Left ventricle myocardium inferior (tissue), 1 donor: Measurements from ENCODE around the gene OXER1. TPM values are rescaled to one million over a fixed set of nuclear protein-coding genes. Genes with fewer than 3 reads are reported as not detected.
A peak's percentile ranks its signal among the peaks of the same experiment; 100 is the strongest.

Source experiments
- DNase-seq: peaks from one replicate; pipeline ENCODE4 v3.0.0-alpha.2; 2020
- H3K27ac ChIP-seq: fragments of 200-600 bp; replicated peaks from 2 replicates; pipeline ENCODE4 v1.8.0; 2021
- H3K27me3 ChIP-seq: fragments of 200-600 bp; 2 replicates; pipeline ENCODE4 v1.8.0; 2021; ENCODE audit warnings: low read depth
- H3K36me3 ChIP-seq: fragments of 200-600 bp; 2 replicates; pipeline ENCODE4 v1.8.0; 2021
- H3K4me1 ChIP-seq: fragments of 200-600 bp; 2 replicates; pipeline ENCODE4 v1.8.0; 2021
- H3K4me3 ChIP-seq: fragments of 200-600 bp; 2 replicates; pipeline ENCODE4 v1.8.0; 2021; ENCODE audit warnings: mild to moderate bottlenecking, moderate library complexity
- H3K9me3 ChIP-seq: fragments of 200-600 bp; replicated peaks from 2 replicates; pipeline ENCODE4 v1.8.0; 2021
- CTCF ChIP-seq: fragments of 200-600 bp; IDR thresholded peaks from 2 replicates; pipeline ENCODE4 v1.8.0; 2021; ENCODE audit warnings: antibody characterized with exemption, mild to moderate bottlenecking, borderline replicate concordance
- intact Hi-C: fragments of 100-400 bp; cut with micrococcal nuclease; formaldehyde crosslinking; loops from one replicate; pipeline ENCODE4 v1.11.0; 2022
- total RNA-seq: library from RNA; stranded (reverse); fragmentation: NEBNext Ultra II Directional; extraction: Animal tissue kit (Norgen Biotek cat#: 25700); gene quantifications from one replicate; pipeline ENCODE4 v1.2.1, GENCODE V29; 2021
- donor health status: DM: no; HTN: yes; CAD: no; lungs with severe emphysema.

The OXER1 gene
- total RNA-seq, 1 donor from 2014 or later: 0.36 TPM

GRCh38 chr2:42775186-42775585 is 11.3 kb upstream of the OXER1 start:
- no peaks in the 10 kb centered on the region for H3K27me3 ChIP-seq
- no peak for DNase-seq
- no peak overlapping the region for H3K27ac ChIP-seq
- no peaks in the 10 kb centered on the region for H3K36me3 ChIP-seq
- TF ChIP-seq CTCF: no peak
- intact Hi-C loops: no loop called here
- no peak overlapping the region for H3K4me3 ChIP-seq
- no peaks in the 10 kb centered on the region for H3K9me3 ChIP-seq
- no peaks in the 10 kb centered on the region for H3K4me1 ChIP-seq

DNA sequence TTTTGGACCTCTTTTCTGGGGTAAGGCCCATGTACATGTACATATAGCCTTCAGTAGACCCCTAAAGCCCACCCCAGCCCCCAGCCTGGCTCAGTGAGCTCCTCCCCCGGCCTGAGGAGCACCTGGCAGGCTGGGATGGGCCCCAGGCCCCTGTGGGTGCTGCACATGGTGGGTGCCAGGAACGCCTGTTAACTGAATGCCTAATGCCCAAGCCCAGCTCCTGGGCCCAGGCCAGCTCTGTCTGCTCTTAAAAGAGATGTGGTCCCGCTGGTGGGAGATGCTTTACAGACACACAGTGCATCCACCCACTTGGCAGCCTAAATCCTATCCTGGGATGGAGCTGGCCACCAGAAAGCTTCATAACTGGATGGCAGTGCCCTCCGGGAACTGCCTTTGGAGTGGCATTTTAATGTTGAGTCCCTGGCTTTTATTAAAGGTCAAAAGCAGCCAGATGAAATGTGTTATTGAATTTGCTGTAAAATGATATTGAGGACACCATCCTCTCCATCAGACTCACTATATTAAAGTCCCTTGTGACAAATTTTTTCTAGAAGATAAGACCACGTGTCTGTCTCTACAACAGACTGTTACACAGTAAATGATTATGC is 7.7 kb upstream of the OXER1 start:
- H3K27ac ChIP-seq: no peak overlapping the region
- no peaks in the 10 kb centered on the region for H3K27me3 ChIP-seq
- no peak overlapping the region for H3K4me3 ChIP-seq
- no peak for TF ChIP-seq CTCF
- no peaks in the 10 kb centered on the region for H3K9me3 ChIP-seq
- H3K4me1 ChIP-seq: no peaks in the 10 kb centered on the region
- no peaks in the 10 kb centered on the region for H3K36me3 ChIP-seq
- no peak for DNase-seq
- intact Hi-C loops: no loop called here

GRCh38 chr2:42770288-42771131 is 6.6 kb upstream of the OXER1 start:
- H3K4me1 ChIP-seq: no peaks in the 10 kb centered on the region
- intact Hi-C loops: no loop called here
- no peaks in the 10 kb centered on the region for H3K9me3 ChIP-seq
- H3K36me3 ChIP-seq: no peaks in the 10 kb centered on the region
- no peak overlapping the region for H3K27ac ChIP-seq
- peak; percentile 55 for TF ChIP-seq CTCF
- no peak overlapping the region for H3K4me3 ChIP-seq
- H3K27me3 ChIP-seq: no peaks in the 10 kb centered on the region
- DNase-seq: no peak

DNA sequence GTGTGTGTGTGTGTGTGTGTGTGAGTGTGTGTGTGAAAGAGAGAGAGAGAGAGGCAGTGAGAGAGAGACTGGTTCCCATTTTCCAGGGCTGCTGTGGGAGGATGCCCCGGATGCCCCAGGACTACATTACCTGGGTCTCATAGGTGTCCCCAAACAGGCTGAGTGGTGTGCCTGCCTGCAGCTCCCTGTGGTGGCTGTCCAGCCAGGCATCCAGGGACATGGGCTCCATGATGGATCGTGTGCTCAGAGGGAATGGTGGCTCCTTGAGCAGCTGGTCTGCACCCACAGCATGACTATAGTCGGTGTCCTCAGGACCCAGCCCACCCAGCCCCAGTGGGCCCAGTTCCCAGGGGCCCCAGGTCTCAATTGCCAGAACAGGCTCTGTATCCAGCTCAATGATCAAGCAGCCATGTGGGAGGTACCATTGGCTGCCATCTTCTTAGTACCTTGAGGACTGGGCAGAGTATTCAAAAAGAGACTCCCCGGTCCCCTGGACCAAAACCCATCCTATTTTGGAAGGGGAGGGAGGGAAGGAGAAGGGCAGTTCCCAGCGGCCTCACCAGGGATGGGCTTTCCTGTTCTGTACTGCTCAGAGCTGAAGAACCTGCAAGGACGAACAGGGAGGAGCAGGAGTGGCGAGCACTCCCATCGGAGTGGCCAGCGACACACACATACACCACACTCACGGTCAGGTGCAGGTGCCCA is 5.8 kb upstream of the OXER1 start:
- Histone ChIP-seq H3K27me3 (no peaks in the 10 kb centered on the region), H3K4me3 (no peak overlapping the region), H3K27ac (no peak overlapping the region), H3K4me1 (no peaks in the 10 kb centered on the region), H3K9me3 (no peaks in the 10 kb centered on the region), H3K36me3 (no peaks in the 10 kb centered on the region)
- TF ChIP-seq CTCF: no peak
- DNase-seq: no peak
- intact Hi-C loops: no loop called here

DNA sequence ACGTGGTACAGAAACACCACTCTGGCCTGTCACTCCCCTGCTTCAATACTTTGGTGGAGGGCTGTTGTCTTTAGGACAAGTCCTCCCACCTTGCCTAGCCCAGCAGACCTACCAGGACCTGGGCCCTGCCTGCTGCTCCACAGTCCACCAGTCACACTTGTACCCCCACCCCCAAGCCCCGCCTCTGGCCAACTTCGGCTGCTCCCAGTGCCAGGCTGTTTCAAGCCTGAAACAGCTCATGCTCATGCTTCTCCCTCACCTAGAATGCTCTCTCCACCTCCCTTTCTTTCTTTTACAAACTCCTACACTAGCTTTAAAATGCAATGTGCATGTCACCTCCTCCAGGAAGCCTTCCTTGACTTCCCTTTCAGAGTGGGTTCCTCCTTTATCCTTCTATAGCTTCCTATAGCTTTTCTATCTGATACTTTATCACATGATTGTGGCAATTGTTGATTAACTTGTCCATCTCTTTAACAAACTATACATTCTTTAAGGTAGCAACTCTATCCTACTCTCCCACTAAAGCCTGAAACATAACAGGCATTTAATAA is 4.8 kb upstream of the OXER1 start:
- intact Hi-C loops: no loop called here

More for the DNA sequence above, 4.8 kb upstream of the OXER1 start:
- no peaks in the 10 kb centered on the region for H3K36me3 ChIP-seq
- no peaks in the 10 kb centered on the region for H3K9me3 ChIP-seq
- H3K4me1 ChIP-seq: no peaks in the 10 kb centered on the region
- no peak for DNase-seq
- no peaks in the 10 kb centered on the region for H3K27me3 ChIP-seq
- no peak for TF ChIP-seq CTCF
- H3K27ac ChIP-seq: no peak overlapping the region
- H3K4me3 ChIP-seq: no peak overlapping the region
